K562 (cell line): ENCODE measurements around the gene GYS1. TPM values are rescaled to one million over a fixed set of nuclear protein-coding genes. Genes with fewer than 3 reads are reported as not detected.
A peak's percentile ranks its signal among the peaks of the same experiment; 100 is the strongest.

Experiments used
- CTCF ChIP-seq, 3 experiments: IDR thresholded peaks in 2 of 3; conservative IDR thresholded peaks in 1 of 3; 2 replicates each; pipeline ENCODE4 v1.5.1; 2011 to 2012; ENCODE audit warnings: low read length in 3 of 3, mild to moderate bottlenecking in 3 of 3, control low read depth in 2 of 3, improper control_type of control experiment in 1 of 3, inconsistent platforms in 1 of 3, low read depth in 1 of 3, mixed read lengths in 1 of 3, moderate library complexity in 1 of 3; ENCODE audit not compliant: insufficient read depth in 2 of 3
- ETS1 ChIP-seq: conservative IDR thresholded peaks from 2 replicates; pipeline ENCODE4 v1.6.1; 2011; ENCODE audit warnings: low read depth, mild to moderate bottlenecking, low read length; ENCODE audit not compliant: control insufficient read depth
- JUNB ChIP-seq: fragments of 450-650 bp; formaldehyde crosslinking; conservative IDR thresholded peaks from 2 replicates; pipeline ENCODE4 v1.4.0; 2020; ENCODE audit warnings: mild to moderate bottlenecking
- MEF2A ChIP-seq: IDR thresholded peaks from 2 replicates; pipeline ENCODE4 v1.6.1; 2011; ENCODE audit warnings: low read depth, mild to moderate bottlenecking, low read length, moderate library complexity; ENCODE audit not compliant: control insufficient read depth
- REST ChIP-seq, 2 experiments: fragments of 450-650 bp; formaldehyde crosslinking in 1 of 2; IDR thresholded peaks; 2 replicates each; pipeline versions ENCODE4 v1.4.0 to v1.6.1; 2014 to 2020; ENCODE audit warnings: mild to moderate bottlenecking in 2 of 2, borderline replicate concordance in 1 of 2, low read depth in 1 of 2
- U2AF1 ChIP-seq: fragments of 200-400 bp; formaldehyde crosslinking; optimal IDR thresholded peaks from 2 replicates; pipeline ENCODE3; 2017; ENCODE audit warnings: mild to moderate bottlenecking, low read depth, low read length, moderate library complexity
- ZBTB12 ChIP-seq: fragments of 250-450 bp; sonication (Bioruptor Pico); IDR thresholded peaks from 2 replicates; pipeline ENCODE4 v1.4.0; 2020
- ZNF24 ChIP-seq: fragments of 450-650 bp; IDR thresholded peaks from 2 replicates; pipeline ENCODE4 v1.6.1; 2016
- polyA plus RNA-seq, 8 experiments: library from polyadenylated mRNA; depleted of rRNA in 4 of 8; stranded (reverse) in 5 of 8; unstranded in 3 of 8; fragments of >200 nt; fragmentation: Nextera tagmentation in 2 of 8; fragmentation: Illumina TruSeq in 1 of 8; extraction: Ambion mirVana in 2 of 8; extraction: Trizol in 1 of 8; gene quantifications; 2 replicates each; pipeline versions ENCODE4 v1.2.1 to v1.2.3, GENCODE V29; 2011 to 2014; ENCODE audit warnings: inconsistent platforms in 1 of 8, missing spikeins in 1 of 8
- total RNA-seq, 7 experiments: library from RNA; depleted of rRNA in 6 of 7; stranded (reverse); fragments of >200 nt in 6 of 7; fragmentation: Illumina TruSeq in 2 of 7; extraction: Trizol in 2 of 7; gene quantifications; 2 replicates each; pipeline versions ENCODE4 v1.2.1 to v1.2.3, GENCODE V29; 2011 to 2021; ENCODE audit warnings: low replicate concordance in 1 of 7
- TF ChIP-seq, protein P1 (sequence below): sonication (generic); formaldehyde crosslinking; IDR thresholded peaks from 2 replicates; pipeline ENCODE4 v1.9.0; 2022; ENCODE audit warnings: mild to moderate bottlenecking, missing genetic modification reagents
- TF ChIP-seq, protein P2 (sequence below): IDR thresholded peaks from 2 replicates; pipeline ENCODE4 v1.6.1; 2016; ENCODE audit warnings: missing genetic modification characterization, missing compliant biosample characterization

Gene GYS1
- total and polyA plus RNA-seq, 9 of the 15 experiments (the other 6 are each of a cell fraction or from before 2014, with no cell fraction given) = 1.9 to 31.1 (median 15.2) TPM

DNA sequence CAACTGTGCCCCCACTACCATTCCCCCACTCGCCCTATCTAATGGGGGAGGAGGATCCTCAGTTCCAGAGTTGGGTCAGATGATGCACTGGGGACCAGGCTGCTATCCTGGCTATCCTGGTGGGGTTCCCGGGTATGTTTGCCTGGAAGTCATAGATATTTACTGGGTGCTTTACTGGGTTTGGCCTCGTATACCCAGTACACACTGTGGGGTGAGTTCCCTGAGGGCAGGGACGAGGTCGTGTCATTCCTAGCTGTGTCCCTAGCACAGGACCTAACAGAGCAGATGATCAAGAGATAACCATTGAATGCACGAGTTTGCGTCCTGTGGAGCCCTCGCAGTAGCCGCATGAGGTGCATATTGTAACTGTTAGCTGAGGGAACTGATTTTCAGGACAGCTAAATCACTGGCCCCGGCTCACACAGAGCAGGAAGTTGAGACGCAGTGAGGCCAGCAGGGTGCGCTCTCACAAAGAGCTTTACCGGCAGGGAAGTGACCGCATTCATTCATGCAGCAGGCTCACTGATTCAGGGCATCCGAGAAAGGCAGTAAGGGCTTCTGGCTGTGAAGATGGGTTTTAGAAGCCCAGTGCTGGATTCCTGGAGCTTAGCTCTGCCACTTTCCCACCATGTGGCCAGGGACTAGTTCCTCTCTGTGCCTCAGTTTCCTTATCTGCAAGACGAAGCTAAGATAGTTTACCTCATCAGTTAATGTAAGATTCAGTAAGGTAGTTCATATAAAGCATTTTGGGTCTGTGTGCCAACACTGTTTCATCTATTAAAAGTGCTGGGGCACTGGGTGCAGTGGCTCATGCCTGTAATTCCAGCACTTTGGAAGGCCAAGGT lies 6.6 kb upstream of the GYS1 start (continued):
- TF ChIP-seq ETS1 (0 out of 2 replicates have a peak, but pooled peaks have one; percentile 27), MEF2A (no peak), CTCF (IDR thresholded peaks at IDR 0.05 in 2 of 3, conservative IDR thresholded peaks at IDR 0.05 in 1 of 3; ENCODE audit: insufficient read depth in 2 of 3, low read depth in 1 of 3, low read length in 3 of 3) (peak; percentile 72 to 84 (median 73)), U2AF1 (no peak), REST (IDR thresholded peaks at IDR 0.05; ENCODE audit: borderline replicate concordance) (peak; percentile 56; the same call in 1 of the 2 replicates), REST (CRISPR knock-in tag; IDR thresholded peaks at IDR 0.05; ENCODE audit: low read depth) (no peak), ZNF24 (peak; percentile 97), JUNB (CRISPR knock-in tag) (no peak), ZBTB12 (CRISPR knock-in tag) (no peak)
- TF ChIP-seq, protein P1, sequence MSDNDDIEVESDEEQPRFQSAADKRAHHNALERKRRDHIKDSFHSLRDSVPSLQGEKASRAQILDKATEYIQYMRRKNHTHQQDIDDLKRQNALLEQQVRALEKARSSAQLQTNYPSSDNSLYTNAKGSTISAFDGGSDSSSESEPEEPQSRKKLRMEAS (CRISPR knock-in tag) = 0 out of 2 replicates have a peak, but pooled peaks have one; percentile 16
- TF ChIP-seq, protein P2, sequence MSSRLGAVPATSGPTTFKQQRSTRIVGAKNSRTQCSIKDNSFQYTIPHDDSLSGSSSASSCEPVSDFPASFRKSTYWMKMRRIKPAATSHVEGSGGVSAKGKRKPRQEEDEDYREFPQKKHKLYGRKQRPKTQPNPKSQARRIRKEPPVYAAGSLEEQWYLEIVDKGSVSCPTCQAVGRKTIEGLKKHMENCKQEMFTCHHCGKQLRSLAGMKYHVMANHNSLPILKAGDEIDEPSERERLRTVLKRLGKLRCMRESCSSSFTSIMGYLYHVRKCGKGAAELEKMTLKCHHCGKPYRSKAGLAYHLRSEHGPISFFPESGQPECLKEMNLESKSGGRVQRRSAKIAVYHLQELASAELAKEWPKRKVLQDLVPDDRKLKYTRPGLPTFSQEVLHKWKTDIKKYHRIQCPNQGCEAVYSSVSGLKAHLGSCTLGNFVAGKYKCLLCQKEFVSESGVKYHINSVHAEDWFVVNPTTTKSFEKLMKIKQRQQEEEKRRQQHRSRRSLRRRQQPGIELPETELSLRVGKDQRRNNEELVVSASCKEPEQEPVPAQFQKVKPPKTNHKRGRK = no peak
